GM12878 (cell line): ENCODE measurements around the gene CHST4. TPM values are rescaled to one million over a fixed set of nuclear protein-coding genes. Genes with fewer than 3 reads are reported as not detected.

Experiments used
- CBFB ChIP-seq: IDR thresholded peaks from 2 replicates; pipeline ENCODE4 v1.6.1; 2016; ENCODE audit warnings: antibody characterized with exemption, low read depth
- CBX3 ChIP-seq: fragments of 200-600 bp; sonication (generic); IDR thresholded peaks from 2 replicates; pipeline ENCODE4 v1.6.1; 2016; ENCODE audit warnings: low read depth, borderline replicate concordance
- CHD4 ChIP-seq: fragments of 200-600 bp; sonication (generic); IDR thresholded peaks from 2 replicates; pipeline ENCODE4 v1.6.1; 2016; ENCODE audit warnings: mild to moderate bottlenecking
- CREM ChIP-seq: IDR thresholded peaks from 2 replicates; pipeline ENCODE4 v1.6.1; 2014; ENCODE audit warnings: antibody characterized with exemption, low read depth
- DPF2 ChIP-seq: fragments of 450-650 bp; IDR thresholded peaks from 2 replicates; pipeline ENCODE4 v1.6.1; 2017; ENCODE audit warnings: mild to moderate bottlenecking
- EP300 ChIP-seq, 2 experiments: fragments of 150-350 bp in 1 of 2; IDR thresholded peaks; 2 replicates each; pipeline ENCODE4 v1.6.1; 2011 to 2012; ENCODE audit warnings: low read depth in 2 of 2, low read length in 2 of 2, borderline replicate concordance in 1 of 2, improper control_type of control experiment in 1 of 2, inconsistent platforms in 1 of 2; ENCODE audit not compliant: control insufficient read depth in 1 of 2
- FOXK2 ChIP-seq: fragments of 450-650 bp; IDR thresholded peaks from 2 replicates; pipeline ENCODE4 v1.6.1; 2017; ENCODE audit warnings: mild to moderate bottlenecking, moderate library complexity
- FOXM1 ChIP-seq: IDR thresholded peaks from 2 replicates; pipeline ENCODE4 v1.6.1; 2012; ENCODE audit warnings: low read depth, mild to moderate bottlenecking, inconsistent platforms, low read length, moderate library complexity
- IKZF2 ChIP-seq, 2 experiments: fragments of 450-650 bp; IDR thresholded peaks; 2 replicates each; pipeline ENCODE4 v1.6.1; 2017; ENCODE audit warnings: mild to moderate bottlenecking in 2 of 2, moderate library complexity in 2 of 2
- IRF3 ChIP-seq: fragments of 450-650 bp; IDR thresholded peaks from 2 replicates; pipeline ENCODE4 v1.6.1; 2014; ENCODE audit warnings: mild to moderate bottlenecking
- JUNB ChIP-seq: IDR thresholded peaks from 2 replicates; pipeline ENCODE4 v1.6.1; 2016; ENCODE audit warnings: antibody characterized with exemption, mild to moderate bottlenecking
- KLF5 ChIP-seq: fragments of 450-650 bp; IDR thresholded peaks from 2 replicates; pipeline ENCODE4 v1.6.1; 2014; ENCODE audit warnings: mild to moderate bottlenecking; ENCODE audit not compliant: partially characterized antibody
- MTA2 ChIP-seq: fragments of 450-650 bp; IDR thresholded peaks from 2 replicates; pipeline ENCODE4 v1.6.1; 2016; ENCODE audit warnings: low read depth, mild to moderate bottlenecking, moderate library complexity
- MTA3 ChIP-seq: IDR thresholded peaks from 2 replicates; pipeline ENCODE4 v1.6.1; 2012; ENCODE audit warnings: low read length, inconsistent platforms, borderline replicate concordance
- NFIC ChIP-seq: IDR thresholded peaks from 2 replicates; pipeline ENCODE4 v1.6.1; 2012; ENCODE audit warnings: low read depth, mild to moderate bottlenecking, inconsistent platforms, low read length, moderate library complexity
- NFYB ChIP-seq: IDR thresholded peaks from 2 replicates; pipeline ENCODE4 v1.6.1; 2011; ENCODE audit warnings: low read depth, mild to moderate bottlenecking, low read length, improper control_type of control experiment, moderate library complexity; ENCODE audit not compliant: insufficient read depth
- NR2C2 ChIP-seq: IDR thresholded peaks from 2 replicates; pipeline ENCODE4 v1.6.1; 2011; ENCODE audit warnings: borderline replicate concordance, low read depth; ENCODE audit not compliant: control insufficient read depth, insufficient read length
- NR2F1 ChIP-seq: fragments of 450-650 bp; conservative IDR thresholded peaks from 2 replicates; pipeline ENCODE4 v1.6.1; 2017; ENCODE audit warnings: mild to moderate bottlenecking
- TCF7 ChIP-seq: IDR thresholded peaks from 2 replicates; pipeline ENCODE4 v1.6.1; 2014; ENCODE audit warnings: antibody characterized with exemption, borderline replicate concordance
- ZNF24 ChIP-seq: fragments of 450-650 bp; IDR thresholded peaks from 2 replicates; pipeline ENCODE4 v1.6.1; 2017; ENCODE audit warnings: antibody characterized with exemption, mild to moderate bottlenecking
- ZNF384 ChIP-seq: IDR thresholded peaks from 2 replicates; pipeline ENCODE4 v1.6.1; 2012; ENCODE audit warnings: low read depth, mild to moderate bottlenecking, low read length, improper control_type of control experiment, borderline replicate concordance
- polyA plus RNA-seq, 11 experiments: library from polyadenylated mRNA; depleted of rRNA in 4 of 11; unstranded in 6 of 11; stranded (reverse) in 5 of 11; fragments of >200 nt; fragmentation: Nextera tagmentation in 4 of 11; fragmentation: Illumina TruSeq in 1 of 11; extraction: Ambion mirVana in 4 of 11; extraction: Trizol in 1 of 11; gene quantifications; 1 replicate in 1 of 11; 2 replicates in 10 of 11; pipeline versions ENCODE4 v1.2.1 to v1.2.3, GENCODE V29; 2011 to 2016; ENCODE audit warnings: inconsistent platforms in 2 of 11, missing spikeins in 2 of 11, low read depth in 1 of 11
- total RNA-seq, 4 experiments: library from RNA; depleted of rRNA in 3 of 4; stranded (reverse); fragments of >200 nt in 3 of 4; fragmentation: Illumina TruSeq in 1 of 4; extraction: Trizol in 1 of 4; gene quantifications; 2 replicates each; pipeline versions ENCODE4 v1.2.1 to v1.2.3, GENCODE V29; 2013 to 2021
- TF ChIP-seq, protein P1 (sequence below): fragments of 450-650 bp; IDR thresholded peaks from 2 replicates; pipeline ENCODE4 v1.6.1; 2018; ENCODE audit warnings: borderline replicate concordance, mild to moderate bottlenecking; ENCODE audit not compliant: partially characterized antibody
- TF ChIP-seq, protein P2 (sequence below): fragments of 450-650 bp; IDR thresholded peaks from 2 replicates; pipeline ENCODE4 v1.6.1; 2017; ENCODE audit warnings: mild to moderate bottlenecking

CHST4 gene
- total and polyA plus RNA-seq, 10 of the 15 experiments (the other 5 are each of a cell fraction or from before 2014, with no cell fraction given), result 0.10 to 1.7 (median 0.79) TPM

- TF ChIP-seq IKZF2 (IDR thresholded peaks at IDR 0.05) (peak; percentile 7 to 36; a peak in 2 of 4 replicates), NR2C2 (no peak), KLF5 (no peak), JUNB (peak; percentile 63), IRF3 (no peak), CBX3 (no peak), MTA2 (peak; percentile 81), DPF2 (peak; percentile 38; the same call in 1 of the 2 replicates), NFIC (peak; percentile 67; the same call in 1 of the 2 replicates), NR2F1 (peak; percentile 50), TCF7 (no peak), MTA3 (no peak), CREM (peak; percentile 27; the same call in 1 of the 2 replicates), FOXM1 (peak; percentile 41; the same call in 1 of the 2 replicates), ZNF384 (peak; percentile 50), CBFB (no peak), CHD4 (no peak), EP300 (IDR thresholded peaks at IDR 0.05; ENCODE audit: borderline replicate concordance in 1 of 2, control insufficient read depth in 1 of 2, low read depth in 2 of 2, low read length in 2 of 2) (0 out of 4 replicates have a peak, but pooled peaks of 1 of the 2 experiments have one; percentile 12), FOXK2 (no peak), NFYB (no peak), ZNF24 (no peak)
- TF ChIP-seq, protein P1, sequence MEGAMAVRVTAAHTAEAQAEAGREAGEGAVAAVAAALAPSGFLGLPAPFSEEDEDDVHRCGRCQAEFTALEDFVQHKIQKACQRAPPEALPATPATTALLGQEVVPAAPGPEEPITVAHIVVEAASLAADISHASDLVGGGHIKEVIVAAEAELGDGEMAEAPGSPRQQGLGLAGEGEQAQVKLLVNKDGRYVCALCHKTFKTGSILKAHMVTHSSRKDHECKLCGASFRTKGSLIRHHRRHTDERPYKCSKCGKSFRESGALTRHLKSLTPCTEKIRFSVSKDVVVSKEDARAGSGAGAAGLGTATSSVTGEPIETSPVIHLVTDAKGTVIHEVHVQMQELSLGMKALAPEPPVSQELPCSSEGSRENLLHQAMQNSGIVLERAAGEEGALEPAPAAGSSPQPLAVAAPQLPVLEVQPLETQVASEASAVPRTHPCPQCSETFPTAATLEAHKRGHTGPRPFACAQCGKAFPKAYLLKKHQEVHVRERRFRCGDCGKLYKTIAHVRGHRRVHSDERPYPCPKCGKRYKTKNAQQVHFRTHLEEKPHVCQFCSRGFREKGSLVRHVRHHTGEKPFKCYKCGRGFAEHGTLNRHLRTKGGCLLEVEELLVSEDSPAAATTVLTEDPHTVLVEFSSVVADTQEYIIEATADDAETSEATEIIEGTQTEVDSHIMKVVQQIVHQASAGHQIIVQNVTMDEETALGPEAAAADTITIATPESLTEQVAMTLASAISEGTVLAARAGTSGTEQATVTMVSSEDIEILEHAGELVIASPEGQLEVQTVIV, result no peak
- TF ChIP-seq, protein P2, sequence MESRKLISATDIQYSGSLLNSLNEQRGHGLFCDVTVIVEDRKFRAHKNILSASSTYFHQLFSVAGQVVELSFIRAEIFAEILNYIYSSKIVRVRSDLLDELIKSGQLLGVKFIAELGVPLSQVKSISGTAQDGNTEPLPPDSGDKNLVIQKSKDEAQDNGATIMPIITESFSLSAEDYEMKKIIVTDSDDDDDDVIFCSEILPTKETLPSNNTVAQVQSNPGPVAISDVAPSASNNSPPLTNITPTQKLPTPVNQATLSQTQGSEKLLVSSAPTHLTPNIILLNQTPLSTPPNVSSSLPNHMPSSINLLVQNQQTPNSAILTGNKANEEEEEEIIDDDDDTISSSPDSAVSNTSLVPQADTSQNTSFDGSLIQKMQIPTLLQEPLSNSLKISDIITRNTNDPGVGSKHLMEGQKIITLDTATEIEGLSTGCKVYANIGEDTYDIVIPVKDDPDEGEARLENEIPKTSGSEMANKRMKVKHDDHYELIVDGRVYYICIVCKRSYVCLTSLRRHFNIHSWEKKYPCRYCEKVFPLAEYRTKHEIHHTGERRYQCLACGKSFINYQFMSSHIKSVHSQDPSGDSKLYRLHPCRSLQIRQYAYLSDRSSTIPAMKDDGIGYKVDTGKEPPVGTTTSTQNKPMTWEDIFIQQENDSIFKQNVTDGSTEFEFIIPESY, result no peak
Observed at GRCh38 chr16:71565812-71566700, 39.8 kb downstream of the CHST4 start (continued).
